Endothelial cell (in vitro differentiated cells): ENCODE results near the gene FGF4. TPM values are rescaled to one million over a fixed set of nuclear protein-coding genes. Genes with fewer than 3 reads are reported as not detected.

ENCODE experiments used
- DNase-seq: peaks from one replicate; pipeline ENCODE4 v3.0.0; 2021; ENCODE audit warnings: low spot score
- H3K27ac Mint-ChIP-seq: one replicate; pipeline ENCODE4 v1.8.0; 2021; ENCODE audit warnings: mixed read lengths, inconsistent platforms; ENCODE audit not compliant: unreplicated experiment
- H3K27me3 Mint-ChIP-seq: one replicate; pipeline ENCODE4 v1.8.0; 2021; ENCODE audit warnings: mild to moderate bottlenecking, moderate library complexity, mixed read lengths, inconsistent platforms; ENCODE audit not compliant: unreplicated experiment
- H3K36me3 Mint-ChIP-seq: one replicate; pipeline ENCODE4 v1.8.0; 2021; ENCODE audit warnings: mild to moderate bottlenecking, low read depth, mixed read lengths, inconsistent platforms; ENCODE audit not compliant: unreplicated experiment
- H3K4me1 Mint-ChIP-seq: one replicate; pipeline ENCODE4 v1.8.0; 2021; ENCODE audit warnings: mild to moderate bottlenecking, mixed read lengths, inconsistent platforms; ENCODE audit not compliant: unreplicated experiment
- H3K4me3 Mint-ChIP-seq: one replicate; pipeline ENCODE4 v1.8.0; 2021; ENCODE audit warnings: mild to moderate bottlenecking, mixed read lengths, inconsistent platforms; ENCODE audit not compliant: unreplicated experiment
- H3K9me3 Mint-ChIP-seq: one replicate; pipeline ENCODE4 v1.8.0; 2021; ENCODE audit warnings: mixed read lengths, inconsistent platforms; ENCODE audit not compliant: unreplicated experiment
- long read RNA-seq: library from polyadenylated mRNA; unstranded; transcript quantifications from one replicate; pipeline ENCODE4 v2.0.0, GENCODE V29; 2020; ENCODE audit not compliant: unreplicated experiment
- total RNA-seq: library from RNA; stranded (reverse); fragmentation: NEBNext Ultra II Directional; extraction: Animal tissue kit (Norgen Biotek cat#: 25700); gene quantifications from one replicate; pipeline ENCODE4 v1.2.1, GENCODE V29; 2021; ENCODE audit not compliant: unreplicated experiment
- TF ChIP-seq, protein P1 (sequence below): fragments of 200-600 bp; sonication (generic); IDR thresholded peaks from one replicate; pipeline ENCODE4 v1.5.0; 2021; ENCODE audit warnings: antibody characterized with exemption; ENCODE audit not compliant: unreplicated experiment

Gene FGF4, protein sequence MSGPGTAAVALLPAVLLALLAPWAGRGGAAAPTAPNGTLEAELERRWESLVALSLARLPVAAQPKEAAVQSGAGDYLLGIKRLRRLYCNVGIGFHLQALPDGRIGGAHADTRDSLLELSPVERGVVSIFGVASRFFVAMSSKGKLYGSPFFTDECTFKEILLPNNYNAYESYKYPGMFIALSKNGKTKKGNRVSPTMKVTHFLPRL
- total RNA-seq: not detected
- long read RNA-seq: 0 reads

DNA sequence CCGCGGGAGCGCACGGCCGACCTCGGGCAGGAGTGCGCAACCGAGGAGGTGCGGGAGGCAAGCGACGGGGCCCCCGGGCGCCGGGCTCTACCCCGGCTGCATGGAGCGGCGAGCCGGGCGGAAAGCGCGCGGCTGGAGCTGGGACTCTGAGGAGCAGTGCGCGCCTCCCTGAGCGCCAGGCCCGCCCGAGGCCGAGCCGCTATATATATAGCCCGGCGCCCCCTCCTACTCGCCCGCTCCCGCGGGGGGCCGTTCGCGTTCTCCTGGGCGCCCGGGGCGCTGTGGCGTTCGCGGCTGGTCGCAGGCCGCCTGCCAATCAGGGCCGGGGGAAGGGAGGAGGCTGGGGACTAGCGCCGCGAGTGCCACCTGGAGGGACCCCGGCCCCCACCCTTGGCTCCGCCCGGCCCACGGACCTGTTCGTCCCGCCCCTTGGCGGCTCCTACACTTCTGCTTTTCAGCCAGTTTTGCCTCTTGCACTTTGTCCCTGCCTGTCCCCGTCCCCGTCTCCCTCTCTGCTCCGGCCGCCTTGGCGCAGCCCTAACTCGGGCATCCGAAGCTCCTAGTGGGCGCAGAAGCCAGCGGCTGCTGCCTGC, at the start of gene FGF4:
FGF4 (minus strand) TSS at position 179 of the 593 bp plus-strand sequence. CDS start 257 bp downstream, outside the sequence.
- Mint-ChIP-seq H3K9me3 (no peaks in the 10 kb centered on the region), H3K36me3 (no peaks in the 10 kb centered on the region), H3K27ac (no peak within 1 kb of the TSS), H3K27me3 (peaks cover 11% of the 10 kb centered on the region), H3K4me1 (no peaks in the 10 kb centered on the region), H3K4me3 (no peak within 1 kb of the TSS)
- TF ChIP-seq, protein P1, sequence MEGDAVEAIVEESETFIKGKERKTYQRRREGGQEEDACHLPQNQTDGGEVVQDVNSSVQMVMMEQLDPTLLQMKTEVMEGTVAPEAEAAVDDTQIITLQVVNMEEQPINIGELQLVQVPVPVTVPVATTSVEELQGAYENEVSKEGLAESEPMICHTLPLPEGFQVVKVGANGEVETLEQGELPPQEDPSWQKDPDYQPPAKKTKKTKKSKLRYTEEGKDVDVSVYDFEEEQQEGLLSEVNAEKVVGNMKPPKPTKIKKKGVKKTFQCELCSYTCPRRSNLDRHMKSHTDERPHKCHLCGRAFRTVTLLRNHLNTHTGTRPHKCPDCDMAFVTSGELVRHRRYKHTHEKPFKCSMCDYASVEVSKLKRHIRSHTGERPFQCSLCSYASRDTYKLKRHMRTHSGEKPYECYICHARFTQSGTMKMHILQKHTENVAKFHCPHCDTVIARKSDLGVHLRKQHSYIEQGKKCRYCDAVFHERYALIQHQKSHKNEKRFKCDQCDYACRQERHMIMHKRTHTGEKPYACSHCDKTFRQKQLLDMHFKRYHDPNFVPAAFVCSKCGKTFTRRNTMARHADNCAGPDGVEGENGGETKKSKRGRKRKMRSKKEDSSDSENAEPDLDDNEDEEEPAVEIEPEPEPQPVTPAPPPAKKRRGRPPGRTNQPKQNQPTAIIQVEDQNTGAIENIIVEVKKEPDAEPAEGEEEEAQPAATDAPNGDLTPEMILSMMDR: no peak
- no peak for DNase-seq

DNA sequence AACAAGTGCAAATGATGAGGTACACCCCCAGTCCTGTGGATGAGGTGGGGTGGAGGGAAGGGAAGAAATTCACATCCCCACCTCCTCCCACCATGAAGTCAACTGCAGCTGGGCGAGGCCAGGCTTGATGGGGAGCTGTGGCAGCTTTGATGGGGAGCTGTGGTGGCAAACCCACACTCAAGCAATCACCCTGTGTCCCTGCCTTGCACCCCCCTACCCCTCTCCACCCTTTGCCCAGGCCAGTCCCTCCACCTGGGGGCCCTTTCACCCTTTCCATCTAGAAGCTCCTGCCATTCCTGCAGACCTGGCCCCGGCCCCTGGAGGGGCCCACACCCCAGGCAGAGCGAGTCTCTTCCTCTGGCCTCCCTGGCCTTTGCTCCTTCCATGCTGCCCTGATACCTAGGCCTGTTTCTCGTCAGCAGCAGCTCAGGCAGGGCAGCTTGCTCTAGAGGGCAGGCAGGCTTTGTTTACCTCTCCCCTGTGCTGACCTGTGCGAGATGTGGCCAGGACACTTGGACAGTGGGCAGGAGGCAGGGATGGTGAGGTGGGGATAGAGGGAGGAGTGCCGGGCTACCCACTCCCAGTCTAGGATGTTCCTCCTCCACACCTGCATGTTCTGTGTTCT, 48.6 kb upstream of the FGF4 start:
- H3K4me3 Mint-ChIP-seq: no peak overlapping the region
- H3K9me3 Mint-ChIP-seq: no peaks in the 10 kb centered on the region
- H3K27ac Mint-ChIP-seq: no peak overlapping the region
- H3K27me3 Mint-ChIP-seq: peaks cover 13% of the 10 kb centered on the region
- TF ChIP-seq, protein P1: no peak
- no peaks in the 10 kb centered on the region for H3K36me3 Mint-ChIP-seq
- DNase-seq: no peak
- no peaks in the 10 kb centered on the region for H3K4me1 Mint-ChIP-seq

DNA sequence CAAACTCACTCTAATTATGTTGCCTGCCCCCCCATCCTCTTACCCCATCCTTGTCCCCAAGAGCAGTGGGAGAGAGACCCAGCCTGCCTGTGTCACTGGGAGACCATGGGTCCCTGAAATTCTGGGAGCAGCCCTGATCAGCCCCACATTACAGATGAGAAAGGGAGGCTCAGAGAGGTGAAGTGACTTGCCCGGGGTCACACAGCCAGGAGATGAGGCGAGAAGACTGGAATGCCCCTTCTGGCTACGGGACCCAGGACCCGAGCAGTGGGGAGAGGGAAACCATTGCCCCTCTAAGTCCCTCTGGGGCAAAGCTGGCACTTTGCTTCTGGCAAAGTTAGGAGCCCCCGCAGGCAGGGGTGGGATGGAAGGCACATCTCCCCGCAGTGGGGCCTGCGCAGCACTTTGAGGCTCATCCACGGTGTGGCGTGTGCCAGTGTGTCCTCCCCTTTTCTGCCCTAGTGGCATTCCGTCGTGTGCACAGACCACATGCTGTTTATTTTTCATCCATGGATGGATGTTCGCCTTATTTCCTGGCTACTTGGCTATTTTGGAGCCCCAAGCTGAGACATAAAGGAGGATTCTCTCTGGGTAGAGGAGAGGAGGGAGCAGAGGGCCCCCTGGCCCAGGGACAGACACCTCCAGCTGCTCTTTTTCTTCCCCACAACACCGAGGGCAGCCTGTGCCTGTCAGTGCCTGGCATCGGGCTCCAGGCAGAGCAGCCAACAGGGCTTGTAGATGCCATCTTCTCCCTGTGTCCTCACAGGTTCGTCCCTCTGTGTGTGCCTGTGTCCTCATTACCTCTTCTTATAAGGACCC, 47.7 kb upstream of the FGF4 start:
- TF ChIP-seq, protein P1: no peak
- no peak for DNase-seq
- Mint-ChIP-seq H3K27ac (no peak overlapping the region), H3K36me3 (no peaks in the 10 kb centered on the region), H3K4me1 (no peaks in the 10 kb centered on the region), H3K4me3 (no peak overlapping the region), H3K27me3 (peaks cover 13% of the 10 kb centered on the region), H3K9me3 (no peaks in the 10 kb centered on the region)

DNA sequence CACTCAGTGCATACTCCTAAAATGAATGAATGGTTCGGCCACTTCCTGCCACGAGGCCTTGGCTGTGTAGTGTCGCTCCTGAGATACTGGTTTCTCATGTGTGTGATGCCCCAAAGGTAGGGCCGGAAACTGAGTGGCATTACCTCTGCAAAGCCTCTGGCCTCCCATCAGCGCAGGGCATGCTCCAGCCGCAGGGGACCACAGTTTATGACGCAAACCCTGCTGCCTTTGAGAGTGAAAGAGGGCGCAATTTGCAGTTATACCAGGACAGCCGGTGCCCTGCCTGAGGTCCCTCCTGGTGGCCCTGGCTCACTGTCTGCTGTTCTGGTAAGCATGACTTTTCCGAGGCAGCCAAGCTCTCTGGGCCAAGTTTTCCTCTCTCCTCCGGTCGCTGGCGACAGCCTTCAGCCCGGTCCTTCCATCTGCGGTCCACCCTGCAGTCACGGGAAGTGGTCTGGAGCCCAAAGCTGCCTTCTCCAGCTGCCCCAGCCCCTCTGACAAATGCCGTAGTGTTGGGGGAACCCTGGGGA, 46.4 kb upstream of the FGF4 start:
- TF ChIP-seq, protein P1: no peak
- Mint-ChIP-seq H3K4me3 (no peak overlapping the region), H3K4me1 (no peaks in the 10 kb centered on the region), H3K9me3 (no peaks in the 10 kb centered on the region), H3K36me3 (no peaks in the 10 kb centered on the region), H3K27me3 (peaks cover 16% of the 10 kb centered on the region), H3K27ac (no peak overlapping the region)
- no peak for DNase-seq
